Measurements from ENCODE around the gene GNG4. TPM values are rescaled to one million over a fixed set of nuclear protein-coding genes. Genes with fewer than 3 reads are reported as not detected.

GNG4 gene
- total and polyA plus RNA-seq, 10 of the 15 experiments (the other 5 are each of a cell fraction or from before 2014, with no cell fraction given), result 0.03 to 0.15 (median 0.15) TPM; not detected in 7

GRCh38 chr1:235624721-235625333, 24.8 kb downstream of the GNG4 start:
- SMC1A ChIA-PET (ENCODE audit: uncharacterized antibody, unreplicated experiment), result interaction anchor here (0.8 kb wide), 1 partner anchor 833 kb away, joined by 3 read pairs; no protein-coding TSS in a partner anchor
- no peak overlapping the region for H3K27ac ChIP-seq (ENCODE audit: control insufficient read depth, insufficient read depth)
- POLR2A ChIA-PET, result no interaction called here
- intact Hi-C loops (cut with micrococcal nuclease; ENCODE audit: unreplicated experiment) (no loop called here), in situ Hi-C loops (cut with MboI) (no loop called here)
- ATAC-seq, result no peak
- H3K36me3 ChIP-seq (ENCODE audit: control insufficient read depth in 2 of 2, insufficient read depth in 2 of 2, low read length in 1 of 2), result no peaks in the 10 kb centered on the region
- CTCF ChIA-PET, result interaction anchor here (1.4 kb wide), 1 partner anchor 9 kb away, joined by 4 read pairs; no protein-coding TSS in a partner anchor
- H3K9me3 ChIP-seq (replicated peaks; ENCODE audit: control insufficient read depth, insufficient read depth, low read length), result no peaks in the 10 kb centered on the region
- no TSS peak for BruUV-seq (replicated peaks)
- no peaks in the 10 kb centered on the region for H3K79me2 ChIP-seq (ENCODE audit: control insufficient read depth, insufficient read depth, low read length)
- H3K9ac ChIP-seq (ENCODE audit: control insufficient read depth, insufficient read depth, low read length), result no peak overlapping the region
- no peak overlapping the region for H3K4me3 ChIP-seq
- no peaks in the 10 kb centered on the region for H4K20me1 ChIP-seq (ENCODE audit: control insufficient read depth, insufficient read depth)
- RAD21 ChIA-PET (ENCODE audit: unreplicated experiment), result no interaction called here
- FAIRE-seq, result no peak
- peaks cover 0 to 3% of the 10 kb centered on the region in 2 experiments; a peak in 1 of 4 replicates for H3K27me3 ChIP-seq (replicated peaks in 1 of 2; ENCODE audit: control insufficient read depth in 2 of 2, insufficient read depth in 2 of 2, low read length in 1 of 2)
- no peak for TF ChIP-seq ZNF384 (IDR thresholded peaks at IDR 0.05; ENCODE audit: borderline replicate concordance, low read depth, low read length)
- TF ChIP-seq YY1 (IDR thresholded peaks at IDR 0.05; ENCODE audit: low read depth, low read length), result no peak
- 0% methylated on average over 8 of the region's 8 CpGs for WGBS (ENCODE audit: insufficient coverage, insufficient replicate concordance, low lambda C conversion rate, missing lambda C conversion rate)
- no peak overlapping the region for H2AFZ ChIP-seq (ENCODE audit: control insufficient read depth, low read depth, low read length)
- H3K4me1 ChIP-seq (ENCODE audit: control insufficient read depth, insufficient read depth, low read length), result no peaks in the 10 kb centered on the region
- no peak overlapping the region for H3K4me2 ChIP-seq (ENCODE audit: control insufficient read depth, insufficient read depth)
- no peak for DNase-seq (ENCODE audit: low read depth, low spot score)

- H3K4me1 ChIP-seq (ENCODE audit: control insufficient read depth, insufficient read depth, low read length), result no peaks in the 10 kb centered on the region
- in situ Hi-C loops (cut with MboI) (no loop called here), intact Hi-C loops (cut with micrococcal nuclease; ENCODE audit: unreplicated experiment) (no loop called here)
- no peak overlapping the region for H3K9ac ChIP-seq (ENCODE audit: control insufficient read depth, insufficient read depth, low read length)
- peaks cover 0 to 3% of the 10 kb centered on the region in 2 experiments; a peak in 1 of 4 replicates for H3K27me3 ChIP-seq (replicated peaks in 1 of 2; ENCODE audit: control insufficient read depth in 2 of 2, insufficient read depth in 2 of 2, low read length in 1 of 2)
- ChIA-PET SMC1A (ENCODE audit: uncharacterized antibody, unreplicated experiment) (no interaction called here), CTCF (interaction anchor here (0.8 to 1.6 kb wide), 3 partner anchors 20 to 220 kb away, joined by 3 to 9 read pairs (median 4); no protein-coding TSS in a partner anchor), RAD21 (ENCODE audit: unreplicated experiment) (no interaction called here), POLR2A (interaction anchor here (0.6 kb wide), 1 partner anchor 67 kb away, joined by 9 read pairs; no protein-coding TSS in a partner anchor)
- H3K4me2 ChIP-seq (ENCODE audit: control insufficient read depth, insufficient read depth), result no peak overlapping the region
- 49% methylated on average over 18 of the region's 18 CpGs for WGBS (ENCODE audit: insufficient coverage, insufficient replicate concordance, low lambda C conversion rate, missing lambda C conversion rate)
- no peaks in the 10 kb centered on the region for H3K79me2 ChIP-seq (ENCODE audit: control insufficient read depth, insufficient read depth, low read length)
- no peaks in the 10 kb centered on the region for H3K9me3 ChIP-seq (replicated peaks; ENCODE audit: control insufficient read depth, insufficient read depth, low read length)
- DNase-seq (ENCODE audit: low read depth, low spot score) (no peak), FAIRE-seq (no peak), ATAC-seq (no peak)
- H3K4me3 ChIP-seq, result no peak overlapping the region
- no peaks in the 10 kb centered on the region for H3K36me3 ChIP-seq (ENCODE audit: control insufficient read depth in 2 of 2, insufficient read depth in 2 of 2, low read length in 1 of 2)
- H2AFZ ChIP-seq (ENCODE audit: control insufficient read depth, low read depth, low read length), result no peak overlapping the region
- no peaks in the 10 kb centered on the region for H4K20me1 ChIP-seq (ENCODE audit: control insufficient read depth, insufficient read depth)
- no TSS peak for BruUV-seq (replicated peaks)
- H3K27ac ChIP-seq (ENCODE audit: control insufficient read depth, insufficient read depth), result no peak overlapping the region
- TF ChIP-seq HSF1 (IDR thresholded peaks at IDR 0.05; ENCODE audit: low read depth, low read length) (no peak), SMAD5 (IDR thresholded peaks at IDR 0.05; ENCODE audit: low read depth) (no peak), FOS (IDR thresholded peaks at IDR 0.05; ENCODE audit: borderline replicate concordance, extremely low read depth, insufficient read length) (no peak), SKIL (IDR thresholded peaks at IDR 0.05; ENCODE audit: low read depth, poor library complexity, severe bottlenecking) (no peak), TARDBP (IDR thresholded peaks at IDR 0.05; ENCODE audit: borderline replicate concordance) (no peak), ASH2L (IDR thresholded peaks at IDR 0.05; ENCODE audit: borderline replicate concordance, low read depth) (no peak), CEBPB (IDR thresholded peaks at IDR 0.05; ENCODE audit: borderline replicate concordance in 1 of 2, low read depth in 2 of 2, low read length in 2 of 2) (no peak), POLR2AphosphoS5 (IDR thresholded peaks at IDR 0.05; ENCODE audit: low read length) (no peak), ZSCAN29 (IDR thresholded peaks at IDR 0.05) (no peak), ZNF207 (IDR thresholded peaks at IDR 0.05; ENCODE audit: borderline replicate concordance) (no peak)
These were observed 26.4 kb downstream of the GNG4 start for GRCh38 chr1:235622936-235623779.
